Suprapubic skin (tissue), 4 donors: ENCODE data around the gene TMPRSS7. TPM values are rescaled to one million over a fixed set of nuclear protein-coding genes. Genes with fewer than 3 reads are reported as not detected.
"Not testable (repeated sequence)": the region's sequence is repeated elsewhere in the genome, so short reads cannot be mapped to it uniquely, and the experiment has no call there.

Experiments
- DNase-seq, 2 donors: peaks; one replicate each; pipeline ENCODE4 v3.0.0-alpha.2; 2019; ENCODE audit warnings: low spot score in 2 of 2
- H3K27ac ChIP-seq: fragments of 200-600 bp; sonication (generic); one replicate; pipeline ENCODE4 v1.5.1; 2019
- H3K27me3 ChIP-seq: fragments of 200-600 bp; sonication (generic); one replicate; pipeline ENCODE4 v1.5.1; 2019
- H3K36me3 ChIP-seq: fragments of 200-600 bp; sonication (generic); one replicate; pipeline ENCODE4 v1.5.1; 2019
- H3K4me1 ChIP-seq: fragments of 200-600 bp; sonication (generic); one replicate; pipeline ENCODE4 v1.5.1; 2019
- H3K4me3 ChIP-seq: fragments of 200-600 bp; sonication (generic); one replicate; pipeline ENCODE4 v1.5.1; 2019; ENCODE audit warnings: mild to moderate bottlenecking
- H3K9me3 ChIP-seq: fragments of 200-600 bp; sonication (generic); one replicate; pipeline ENCODE4 v1.5.1; 2019
- EP300 ChIP-seq: sonication (generic); formaldehyde crosslinking; IDR thresholded peaks from one replicate; pipeline ENCODE4 v1.6.1; 2017; ENCODE audit warnings: antibody characterized with exemption
- POLR2A ChIP-seq, 2 donors: fragments of 450-650 bp; IDR thresholded peaks; one replicate each; pipeline ENCODE4 v1.6.1; 2017; ENCODE audit warnings: antibody characterized with exemption in 2 of 2, mild to moderate bottlenecking in 2 of 2, moderate library complexity in 2 of 2
- POLR2AphosphoS5 ChIP-seq, 3 donors: sonication (generic); formaldehyde crosslinking; IDR thresholded peaks; one replicate each; pipeline ENCODE4 v1.6.1; 2017; ENCODE audit warnings: antibody characterized with exemption in 3 of 3
- WGBS: methylation state at CpG from one replicate; pipeline ENCODE4 v1.1.5; 2018; 5-methylcytosine and 5-hydroxymethylcytosine counted together
- total RNA-seq, 4 donors: library from RNA; depleted of rRNA; stranded (reverse); fragments of >200 nt; gene quantifications; one replicate each; pipeline ENCODE4 v1.1.0, GENCODE V29; 2016
- TF ChIP-seq, protein P1 (sequence below), 2 donors: fragments of 200-600 bp in 1 of 2; fragments of 450-650 bp in 1 of 2; sonication (generic) in 1 of 2; IDR thresholded peaks; one replicate each; pipeline ENCODE4 v1.5.1; 2016 to 2019; ENCODE audit warnings: antibody characterized with exemption in 2 of 2, mild to moderate bottlenecking in 1 of 2, moderate library complexity in 1 of 2

Gene TMPRSS7
- total RNA-seq, 4 donors from 2014 or later, result 0.40 to 1.0 (median 0.49) TPM; not detected in 1

GRCh38 chr3:112059497-112059896, 25.0 kb downstream of the TMPRSS7 start:
- Histone ChIP-seq H3K9me3 (no peaks in the 10 kb centered on the region), H3K4me1 (no peaks in the 10 kb centered on the region), H3K36me3 (no peaks in the 10 kb centered on the region), H3K27me3 (no peaks in the 10 kb centered on the region), H3K27ac (no peak overlapping the region), H3K4me3 (no peak overlapping the region)
- DNase-seq, result no peak
- 73% methylated on average over 1 of the region's 1 CpG for WGBS
- TF ChIP-seq, protein P1, sequence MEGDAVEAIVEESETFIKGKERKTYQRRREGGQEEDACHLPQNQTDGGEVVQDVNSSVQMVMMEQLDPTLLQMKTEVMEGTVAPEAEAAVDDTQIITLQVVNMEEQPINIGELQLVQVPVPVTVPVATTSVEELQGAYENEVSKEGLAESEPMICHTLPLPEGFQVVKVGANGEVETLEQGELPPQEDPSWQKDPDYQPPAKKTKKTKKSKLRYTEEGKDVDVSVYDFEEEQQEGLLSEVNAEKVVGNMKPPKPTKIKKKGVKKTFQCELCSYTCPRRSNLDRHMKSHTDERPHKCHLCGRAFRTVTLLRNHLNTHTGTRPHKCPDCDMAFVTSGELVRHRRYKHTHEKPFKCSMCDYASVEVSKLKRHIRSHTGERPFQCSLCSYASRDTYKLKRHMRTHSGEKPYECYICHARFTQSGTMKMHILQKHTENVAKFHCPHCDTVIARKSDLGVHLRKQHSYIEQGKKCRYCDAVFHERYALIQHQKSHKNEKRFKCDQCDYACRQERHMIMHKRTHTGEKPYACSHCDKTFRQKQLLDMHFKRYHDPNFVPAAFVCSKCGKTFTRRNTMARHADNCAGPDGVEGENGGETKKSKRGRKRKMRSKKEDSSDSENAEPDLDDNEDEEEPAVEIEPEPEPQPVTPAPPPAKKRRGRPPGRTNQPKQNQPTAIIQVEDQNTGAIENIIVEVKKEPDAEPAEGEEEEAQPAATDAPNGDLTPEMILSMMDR (IDR thresholded peaks at IDR 0.05), result no peak
- TF ChIP-seq POLR2AphosphoS5 (IDR thresholded peaks at IDR 0.05), result no peak
- no peak for TF ChIP-seq POLR2A (IDR thresholded peaks at IDR 0.05)
- TF ChIP-seq EP300, result no peak

DNA sequence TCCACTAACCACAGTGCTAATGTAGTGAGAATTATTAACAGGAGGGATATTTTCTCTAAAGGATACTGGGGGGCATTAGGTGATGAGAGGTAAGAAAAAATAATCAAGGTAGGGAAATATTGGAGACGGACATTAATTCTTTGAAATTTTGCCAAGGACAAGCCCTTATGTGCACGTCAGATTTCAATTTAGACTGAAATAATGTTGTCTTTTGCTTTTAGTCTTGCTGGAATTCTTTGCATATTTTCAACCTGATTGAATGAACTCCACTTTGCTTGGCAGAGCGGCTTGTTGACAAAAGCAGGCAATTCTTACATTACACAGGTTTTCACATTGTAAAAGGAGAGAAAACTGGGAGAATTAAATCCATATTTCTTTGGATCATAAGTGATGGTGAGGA, 26.6 kb downstream of the TMPRSS7 start:
- H3K27me3 ChIP-seq, result no peaks in the 10 kb centered on the region
- DNase-seq, result no peak
- 55% methylated on average over 3 of the region's 3 CpGs for WGBS

DNA sequence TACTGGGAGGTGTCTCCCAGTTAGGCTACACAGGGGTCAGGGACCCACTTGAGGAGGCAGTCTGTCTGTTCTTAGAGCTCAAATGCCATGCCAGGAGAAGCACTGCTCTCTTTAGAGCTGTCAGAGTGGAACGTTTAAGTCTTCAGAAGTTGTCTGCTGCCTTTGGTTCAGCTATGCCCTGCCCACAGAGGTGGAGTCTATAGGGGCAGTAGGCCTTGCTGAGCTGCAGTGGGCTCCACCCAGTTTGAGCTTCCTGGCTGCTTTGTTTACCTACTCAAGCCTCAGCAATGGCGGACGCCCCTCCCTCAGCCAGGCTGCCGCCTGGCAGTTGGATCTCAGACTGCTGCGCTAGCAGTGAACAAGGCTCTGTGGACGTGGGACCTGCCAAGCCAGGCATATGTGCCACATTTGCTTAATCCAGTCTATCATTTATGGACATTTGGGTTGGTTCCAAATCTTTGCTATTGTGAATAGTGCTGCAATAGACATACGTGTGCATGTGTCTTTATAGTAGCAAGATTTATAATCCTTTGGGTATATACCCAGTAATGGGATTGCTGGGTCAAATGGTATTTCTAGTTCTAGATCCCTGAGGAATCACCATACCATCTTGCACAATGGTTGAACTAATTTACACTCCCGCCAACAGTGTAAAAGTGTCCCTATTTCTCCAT, 38.0 kb downstream of the TMPRSS7 start:
- not testable (repeated sequence) for H3K4me3 ChIP-seq, H3K27me3 ChIP-seq, DNase-seq, H3K9me3 ChIP-seq, H3K27ac ChIP-seq, H3K36me3 ChIP-seq
- 71% methylated on average over 3 of the region's 8 CpGs for WGBS
- H3K4me1 ChIP-seq, result peaks cover 19% of the 10 kb centered on the region

More for the DNA sequence above, 26.6 kb downstream of the TMPRSS7 start:
- Histone ChIP-seq H3K4me1 (no peaks in the 10 kb centered on the region), H3K36me3 (no peaks in the 10 kb centered on the region), H3K27ac (no peak overlapping the region), H3K4me3 (no peak overlapping the region), H3K9me3 (no peaks in the 10 kb centered on the region)
- TF ChIP-seq, protein P1 (IDR thresholded peaks at IDR 0.05), result no peak
- no peak for TF ChIP-seq POLR2A (IDR thresholded peaks at IDR 0.05)
- no peak for TF ChIP-seq POLR2AphosphoS5 (IDR thresholded peaks at IDR 0.05)
- no peak for TF ChIP-seq EP300

- TF ChIP-seq, protein P1 (IDR thresholded peaks at IDR 0.05), result no peak
- no peak for TF ChIP-seq POLR2A (IDR thresholded peaks at IDR 0.05)
- Histone ChIP-seq H3K9me3 (no peaks in the 10 kb centered on the region), H3K27ac (peak overlapping the region; percentile 74), H3K36me3 (no peaks in the 10 kb centered on the region), H3K4me1 (peaks cover 19% of the 10 kb centered on the region), H3K27me3 (no peaks in the 10 kb centered on the region), H3K4me3 (no peak overlapping the region)
- no peak for DNase-seq
- WGBS, result 63% methylated on average over 2 of the region's 2 CpGs
Observed at GRCh38 chr3:112074006-112074405, 39.5 kb downstream of the TMPRSS7 start.

- TF ChIP-seq POLR2AphosphoS5 (IDR thresholded peaks at IDR 0.05), result no peak
- TF ChIP-seq EP300, result no peak
- TF ChIP-seq, protein P1 (IDR thresholded peaks at IDR 0.05), result no peak
- TF ChIP-seq POLR2A (IDR thresholded peaks at IDR 0.05), result no peak
- H3K36me3 ChIP-seq, result no peaks in the 10 kb centered on the region
- H3K4me3 ChIP-seq, result no peak overlapping the region
- H3K4me1 ChIP-seq, result peaks cover 19% of the 10 kb centered on the region
- WGBS, result 24% methylated on average over 6 of the region's 6 CpGs
- H3K27ac ChIP-seq, result peak overlapping the region; percentile 79
- H3K9me3 ChIP-seq, result no peaks in the 10 kb centered on the region
- peak in 1 of 2 donors; percentile 66 for DNase-seq
- H3K27me3 ChIP-seq, result no peaks in the 10 kb centered on the region
Observed at GRCh38 chr3:112074616-112075497, 40.3 kb downstream of the TMPRSS7 start.
